Measurements from ENCODE around the gene NMUR1.

Gene NMUR1

GRCh38 chr2:231482806-231483391, 47.3 kb downstream of the NMUR1 start:
- DNase-seq: peak; percentile 87

GRCh38 chr2:231480781-231481180, 49.5 kb downstream of the NMUR1 start:
- no peak for DNase-seq

- DNase-seq: no peak
These were observed 50.8 kb downstream of the NMUR1 start for GRCh38 chr2:231479455-231479854.

GRCh38 chr2:231476920-231477319, 53.3 kb downstream of the NMUR1 start:
- DNase-seq: no peak

GRCh38 chr2:231475965-231476364, 54.3 kb downstream of the NMUR1 start:
- DNase-seq: no peak
